ENCODE data around the gene MOCOS. TPM values are rescaled to one million over a fixed set of nuclear protein-coding genes. Genes with fewer than 3 reads are reported as not detected.

Gene MOCOS
- total RNA-seq, 1 donor from 2014 or later, result 1.3 TPM

GRCh38 chr18:36303211-36303844, 116.0 kb downstream of the MOCOS start:
- no peak overlapping the region for H3K4me3 Mint-ChIP-seq (ENCODE audit: unreplicated experiment)
- H3K27ac Mint-ChIP-seq (ENCODE audit: unreplicated experiment), result no peak overlapping the region
- peaks cover 16% of the 10 kb centered on the region for H3K4me1 Mint-ChIP-seq (ENCODE audit: low read depth, unreplicated experiment)
- H3K9me3 Mint-ChIP-seq (ENCODE audit: unreplicated experiment), result peaks cover 5% of the 10 kb centered on the region
- peaks cover 12% of the 10 kb centered on the region for H3K36me3 Mint-ChIP-seq (ENCODE audit: unreplicated experiment)
- no peak for DNase-seq
- no peaks in the 10 kb centered on the region for H3K27me3 Mint-ChIP-seq (ENCODE audit: unreplicated experiment)
- TF ChIP-seq CTCF (IDR thresholded peaks at IDR 0.05; ENCODE audit: partially characterized antibody, unreplicated experiment), result no peak

- H3K9me3 Mint-ChIP-seq (ENCODE audit: unreplicated experiment), result no peaks in the 10 kb centered on the region
- DNase-seq, result no peak
- TF ChIP-seq CTCF (IDR thresholded peaks at IDR 0.05; ENCODE audit: partially characterized antibody, unreplicated experiment), result no peak
- no peak overlapping the region for H3K4me3 Mint-ChIP-seq (ENCODE audit: unreplicated experiment)
- peaks cover 17% of the 10 kb centered on the region for H3K4me1 Mint-ChIP-seq (ENCODE audit: low read depth, unreplicated experiment)
- peaks cover 3% of the 10 kb centered on the region for H3K27me3 Mint-ChIP-seq (ENCODE audit: unreplicated experiment)
- H3K27ac Mint-ChIP-seq (ENCODE audit: unreplicated experiment), result no peak overlapping the region
- peaks cover 3% of the 10 kb centered on the region for H3K36me3 Mint-ChIP-seq (ENCODE audit: unreplicated experiment)
Measured at GRCh38 chr18:36304723-36305122, 117.4 kb downstream of the MOCOS start.

GRCh38 chr18:36305375-36305774, 118.1 kb downstream of the MOCOS start:
- Mint-ChIP-seq H3K27ac (ENCODE audit: unreplicated experiment) (no peak overlapping the region), H3K36me3 (ENCODE audit: unreplicated experiment) (no peaks in the 10 kb centered on the region), H3K27me3 (ENCODE audit: unreplicated experiment) (peaks cover 3% of the 10 kb centered on the region), H3K9me3 (ENCODE audit: unreplicated experiment) (no peaks in the 10 kb centered on the region), H3K4me1 (ENCODE audit: low read depth, unreplicated experiment) (peaks cover 21% of the 10 kb centered on the region), H3K4me3 (ENCODE audit: unreplicated experiment) (no peak overlapping the region)
- no peak for DNase-seq
- no peak for TF ChIP-seq CTCF (IDR thresholded peaks at IDR 0.05; ENCODE audit: partially characterized antibody, unreplicated experiment)

- Mint-ChIP-seq H3K9me3 (ENCODE audit: unreplicated experiment) (no peaks in the 10 kb centered on the region), H3K4me3 (ENCODE audit: unreplicated experiment) (no peak overlapping the region), H3K27ac (ENCODE audit: unreplicated experiment) (no peak overlapping the region), H3K4me1 (ENCODE audit: low read depth, unreplicated experiment) (peaks cover 20% of the 10 kb centered on the region), H3K36me3 (ENCODE audit: unreplicated experiment) (peaks cover 5% of the 10 kb centered on the region), H3K27me3 (ENCODE audit: unreplicated experiment) (peaks cover 3% of the 10 kb centered on the region)
- no peak for TF ChIP-seq CTCF (IDR thresholded peaks at IDR 0.05; ENCODE audit: partially characterized antibody, unreplicated experiment)
- DNase-seq, result no peak
Measured at GRCh38 chr18:36307513-36307912, 120.2 kb downstream of the MOCOS start.

- Mint-ChIP-seq H3K4me1 (ENCODE audit: low read depth, unreplicated experiment) (peaks cover 12% of the 10 kb centered on the region), H3K27ac (ENCODE audit: unreplicated experiment) (no peak overlapping the region), H3K9me3 (ENCODE audit: unreplicated experiment) (no peaks in the 10 kb centered on the region), H3K4me3 (ENCODE audit: unreplicated experiment) (no peak overlapping the region), H3K36me3 (ENCODE audit: unreplicated experiment) (peaks cover 8% of the 10 kb centered on the region), H3K27me3 (ENCODE audit: unreplicated experiment) (peaks cover 3% of the 10 kb centered on the region)
- TF ChIP-seq CTCF (IDR thresholded peaks at IDR 0.05; ENCODE audit: partially characterized antibody, unreplicated experiment), result no peak
- DNase-seq, result no peak
Measured at GRCh38 chr18:36308711-36309435, 121.6 kb downstream of the MOCOS start.
